Mesendoderm (in vitro differentiated cells): ENCODE data around the gene PPP2CA.
A peak's percentile ranks its signal among the peaks of the same experiment; 100 is the strongest.
"Not testable (repeated sequence)": the region's sequence is repeated elsewhere in the genome, so short reads cannot be mapped to it uniquely, and the experiment has no call there.

ENCODE experiments used
- DNase-seq: peaks from one replicate; pipeline ENCODE4 v3.0.0; 2013
- H2AK5ac ChIP-seq: 2 replicates; pipeline ENCODE4 v1.6.1; 2013; ENCODE audit warnings: low read length, inconsistent platforms
- H2BK120ac ChIP-seq: 2 replicates; pipeline ENCODE4 v1.6.1; 2013; ENCODE audit warnings: low read depth, mild to moderate bottlenecking, low read length, moderate library complexity, mixed read lengths
- H2BK15ac ChIP-seq: replicated peaks from 2 replicates; pipeline ENCODE4 v1.6.1; 2013; ENCODE audit warnings: low read depth, mild to moderate bottlenecking, moderate library complexity
- H2BK5ac ChIP-seq: 2 replicates; pipeline ENCODE4 v1.6.1; 2013; ENCODE audit warnings: low read length, inconsistent platforms
- H3K18ac ChIP-seq: 2 replicates; pipeline ENCODE4 v1.6.1; 2013; ENCODE audit warnings: mild to moderate bottlenecking, low read length, mixed read lengths
- H3K23ac ChIP-seq: one replicate; pipeline ENCODE4 v1.6.1; 2013; ENCODE audit warnings: low read length
- H3K27ac ChIP-seq: 2 replicates; pipeline ENCODE4 v1.5.1; 2013; ENCODE audit warnings: low read depth, mild to moderate bottlenecking, inconsistent platforms, low read length, moderate library complexity
- H3K27me3 ChIP-seq: 2 replicates; pipeline ENCODE4 v1.6.1; 2013; ENCODE audit warnings: low read length, control low read depth, mild to moderate bottlenecking, inconsistent platforms; ENCODE audit not compliant: insufficient read depth, poor library complexity
- H3K36me3 ChIP-seq: 2 replicates; pipeline ENCODE4 v1.6.1; 2013; ENCODE audit warnings: low read length, inconsistent platforms; ENCODE audit not compliant: control insufficient read depth, insufficient read depth
- H3K4ac ChIP-seq: one replicate; pipeline ENCODE4 v1.6.1; 2013; ENCODE audit warnings: low read depth, mild to moderate bottlenecking, low read length, moderate library complexity
- H3K4me1 ChIP-seq: 2 replicates; pipeline ENCODE4 v1.6.1; 2013; ENCODE audit warnings: low read depth, low read length, inconsistent platforms; ENCODE audit not compliant: control insufficient read depth
- H3K4me2 ChIP-seq: 2 replicates; pipeline ENCODE4 v1.6.1; 2013; ENCODE audit warnings: low read length
- H3K4me3 ChIP-seq: 2 replicates; pipeline ENCODE4 v1.5.1; 2013; ENCODE audit warnings: mild to moderate bottlenecking, low read length
- H3K56ac ChIP-seq: one replicate; pipeline ENCODE4 v1.6.1; 2013; ENCODE audit warnings: low read length
- H3K79me1 ChIP-seq: 2 replicates; pipeline ENCODE4 v1.6.1; 2013; ENCODE audit warnings: low read length, inconsistent platforms
- H3K79me2 ChIP-seq: 2 replicates; pipeline ENCODE4 v1.6.1; 2013; ENCODE audit warnings: mild to moderate bottlenecking, low read length; ENCODE audit not compliant: control insufficient read depth, insufficient read depth
- H3K9ac ChIP-seq: 2 replicates; pipeline ENCODE4 v1.6.1; 2013; ENCODE audit warnings: low read length, inconsistent platforms
- H4K5ac ChIP-seq: one replicate; pipeline ENCODE4 v1.6.1; 2013; ENCODE audit warnings: low read length
- H4K8ac ChIP-seq: one replicate; pipeline ENCODE4 v1.6.1; 2013; ENCODE audit warnings: low read depth, mild to moderate bottlenecking, control low read depth, low read length, moderate library complexity
- WGBS: extraction: QIAGEN DNeasy Blood & Tissue Kit; methylation state at CpG from one replicate; pipeline ENCODE4 v1.1.7; 2013; ENCODE audit warnings: low lambda C conversion rate, missing lambda C conversion rate; ENCODE audit not compliant: insufficient coverage; ENCODE audit errors: extremely low coverage; 5-methylcytosine and 5-hydroxymethylcytosine counted together

The PPP2CA gene

DNA sequence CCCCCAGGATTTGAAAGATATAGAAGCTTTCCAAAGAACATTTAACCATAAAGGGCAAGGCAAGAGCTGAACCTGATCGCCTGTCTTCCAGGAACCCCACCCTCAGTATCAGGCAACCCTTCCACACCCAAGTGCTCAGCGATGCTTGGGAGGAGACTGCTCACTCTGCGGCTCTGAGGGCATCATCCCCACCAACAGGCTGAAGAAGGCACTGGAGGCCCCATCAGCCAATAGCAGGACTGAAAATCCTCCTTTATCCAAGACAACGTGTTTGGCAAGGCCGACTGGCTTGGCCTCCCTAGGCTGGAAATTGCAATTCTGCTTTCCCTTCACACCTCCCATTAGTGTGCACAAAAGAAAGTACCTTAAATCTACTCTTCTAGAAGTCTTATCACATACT, 1.4 kb upstream of the PPP2CA start:
- H3K4ac ChIP-seq = no peak overlapping the region
- no peak overlapping the region for H4K5ac ChIP-seq
- peak; percentile 86 for DNase-seq
- peaks cover 4% of the 10 kb centered on the region for H3K79me1 ChIP-seq
- no peak overlapping the region for H4K8ac ChIP-seq
- no peak overlapping the region for H3K56ac ChIP-seq
- no peak overlapping the region for H3K4me3 ChIP-seq
- H3K27ac ChIP-seq = no peak overlapping the region
- no peak overlapping the region for H2AK5ac ChIP-seq
- H3K79me2 ChIP-seq = peaks cover 33% of the 10 kb centered on the region
- WGBS = no CpG with 5 or more reads among the region's 5 CpGs
- H3K18ac ChIP-seq = no peak overlapping the region
- no peaks in the 10 kb centered on the region for H3K36me3 ChIP-seq
- H2BK5ac ChIP-seq = no peak overlapping the region
- H3K9ac ChIP-seq = peak overlapping the region; percentile 76
- H3K27me3 ChIP-seq = no peaks in the 10 kb centered on the region
- peaks cover 4% of the 10 kb centered on the region for H3K4me1 ChIP-seq
- no peak overlapping the region for H2BK15ac ChIP-seq
- no peak overlapping the region for H3K23ac ChIP-seq
- H2BK120ac ChIP-seq = no peak overlapping the region
- H3K4me2 ChIP-seq = peak overlapping the region; percentile 82

DNA sequence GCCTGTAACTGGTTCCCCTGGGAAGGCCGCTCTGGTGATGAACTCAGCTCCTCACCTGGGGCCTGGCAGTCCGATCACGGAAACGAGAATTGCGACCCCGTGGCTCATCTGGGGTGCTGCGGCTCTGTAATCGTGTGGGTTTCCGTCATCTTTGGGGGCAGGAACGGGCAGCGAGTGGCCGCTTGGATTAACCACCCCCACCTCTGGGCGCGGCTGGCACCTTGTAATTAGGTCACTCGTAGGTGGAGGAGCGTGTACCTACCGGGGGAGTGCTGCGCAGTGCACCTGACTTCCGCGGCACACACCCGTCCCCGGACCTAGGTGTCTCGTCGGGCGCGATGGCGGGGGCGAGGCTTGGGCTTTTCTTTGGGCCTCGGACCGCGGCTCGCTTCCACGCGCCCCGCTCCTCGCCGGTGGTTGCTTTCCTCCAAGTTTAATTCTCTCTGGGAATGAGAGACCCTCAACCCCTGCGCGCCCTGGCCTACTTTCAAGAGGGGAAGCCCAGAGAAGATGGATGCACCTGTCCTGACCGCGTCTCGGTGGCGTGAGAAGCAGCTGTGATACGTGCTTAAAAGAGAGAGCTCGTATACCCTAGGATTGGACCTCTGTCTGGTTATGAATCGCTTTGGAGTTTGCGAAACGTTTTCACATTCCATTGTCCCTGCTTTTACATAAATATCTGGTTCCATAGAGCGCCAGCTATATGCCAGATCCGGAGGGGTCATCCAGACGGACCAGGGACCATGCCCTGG, 744 bp upstream of the PPP2CA start:
- Histone ChIP-seq H3K4ac (no peak overlapping the region), H3K23ac (no peak overlapping the region), H3K18ac (peak overlapping the region; percentile 62), H3K4me3 (peak overlapping the region; percentile 64), H4K8ac (no peak overlapping the region), H3K36me3 (no peaks in the 10 kb centered on the region), H2BK5ac (no peak overlapping the region), H3K4me1 (peaks cover 4% of the 10 kb centered on the region), H3K27me3 (no peaks in the 10 kb centered on the region), H4K5ac (no peak overlapping the region), H2AK5ac (no peak overlapping the region), H3K56ac (peak overlapping the region; percentile 97), H3K79me2 (peaks cover 39% of the 10 kb centered on the region), H3K4me2 (peak overlapping the region; percentile 82), H3K79me1 (peaks cover 4% of the 10 kb centered on the region), H2BK15ac (no peak overlapping the region), H3K27ac (peak overlapping the region; percentile 51), H2BK120ac (no peak overlapping the region), H3K9ac (peak overlapping the region; percentile 76)
- DNase-seq = no peak
- WGBS = no CpG with 5 or more reads among the region's 51 CpGs

DNA sequence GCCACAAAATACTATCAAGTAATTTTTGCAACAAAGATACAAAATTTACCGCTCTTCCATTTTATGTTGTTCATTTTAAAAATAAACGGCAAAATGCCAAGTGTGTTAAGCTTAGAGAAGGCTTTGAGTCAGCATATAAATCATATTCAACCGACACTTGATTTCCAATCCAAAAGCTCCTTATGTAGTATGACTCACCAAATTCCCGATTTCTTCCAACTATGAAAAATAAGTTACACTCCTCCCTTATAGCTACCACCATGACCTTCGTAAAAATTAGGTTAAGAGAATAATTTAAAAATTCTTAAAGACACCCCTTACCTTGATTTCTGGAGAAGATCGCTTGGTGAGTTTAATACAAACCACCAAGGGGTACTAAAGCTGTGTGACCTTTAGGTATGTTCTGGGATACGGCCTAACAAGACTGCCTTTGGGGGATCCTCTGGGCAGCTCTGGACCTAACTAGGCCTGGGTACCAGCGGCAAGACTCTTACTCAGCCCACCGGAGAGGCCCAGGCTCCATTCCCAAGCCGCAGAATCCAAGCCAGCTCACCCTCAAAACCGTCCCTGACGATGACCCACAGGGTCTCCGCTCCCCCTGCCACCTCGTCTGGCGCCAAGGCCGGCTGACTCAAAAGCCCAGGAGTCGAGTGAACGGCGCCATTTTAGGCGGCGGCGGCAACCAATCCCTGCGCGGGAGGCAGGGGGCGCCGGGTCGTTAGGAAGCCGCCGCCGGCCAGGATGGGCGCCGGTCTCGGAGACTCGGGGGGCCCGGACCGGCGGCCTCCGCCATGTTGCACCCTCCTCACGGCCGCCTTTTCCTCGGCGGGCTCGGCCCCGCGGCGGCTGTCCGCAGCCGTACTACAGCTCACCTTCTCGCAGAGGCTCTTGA, 739 bp downstream of the PPP2CA start:
- Histone ChIP-seq H3K23ac (peak overlapping the region; percentile 95), H3K36me3 (peaks cover 3% of the 10 kb centered on the region), H2BK120ac (peak overlapping the region; percentile 16), H3K4ac (peak overlapping the region; percentile 97), H3K79me1 (peaks cover 4% of the 10 kb centered on the region), H3K27me3 (no peaks in the 10 kb centered on the region), H3K18ac (peak overlapping the region; percentile 81), H4K5ac (no peak overlapping the region), H3K79me2 (peaks cover 54% of the 10 kb centered on the region), H3K9ac (peak overlapping the region; percentile 99), H3K56ac (peak overlapping the region; percentile 100), H3K27ac (peak overlapping the region; percentile 87), H3K4me2 (peak overlapping the region; percentile 33), H2BK15ac (no peak overlapping the region), H3K4me3 (peak overlapping the region; percentile 97), H3K4me1 (peaks cover 4% of the 10 kb centered on the region), H2BK5ac (peak overlapping the region; percentile 98), H2AK5ac (peak overlapping the region; percentile 60), H4K8ac (peak overlapping the region; percentile 5)
- WGBS = no CpG with 5 or more reads among the region's 49 CpGs
- peak; percentile 89 for DNase-seq

DNA sequence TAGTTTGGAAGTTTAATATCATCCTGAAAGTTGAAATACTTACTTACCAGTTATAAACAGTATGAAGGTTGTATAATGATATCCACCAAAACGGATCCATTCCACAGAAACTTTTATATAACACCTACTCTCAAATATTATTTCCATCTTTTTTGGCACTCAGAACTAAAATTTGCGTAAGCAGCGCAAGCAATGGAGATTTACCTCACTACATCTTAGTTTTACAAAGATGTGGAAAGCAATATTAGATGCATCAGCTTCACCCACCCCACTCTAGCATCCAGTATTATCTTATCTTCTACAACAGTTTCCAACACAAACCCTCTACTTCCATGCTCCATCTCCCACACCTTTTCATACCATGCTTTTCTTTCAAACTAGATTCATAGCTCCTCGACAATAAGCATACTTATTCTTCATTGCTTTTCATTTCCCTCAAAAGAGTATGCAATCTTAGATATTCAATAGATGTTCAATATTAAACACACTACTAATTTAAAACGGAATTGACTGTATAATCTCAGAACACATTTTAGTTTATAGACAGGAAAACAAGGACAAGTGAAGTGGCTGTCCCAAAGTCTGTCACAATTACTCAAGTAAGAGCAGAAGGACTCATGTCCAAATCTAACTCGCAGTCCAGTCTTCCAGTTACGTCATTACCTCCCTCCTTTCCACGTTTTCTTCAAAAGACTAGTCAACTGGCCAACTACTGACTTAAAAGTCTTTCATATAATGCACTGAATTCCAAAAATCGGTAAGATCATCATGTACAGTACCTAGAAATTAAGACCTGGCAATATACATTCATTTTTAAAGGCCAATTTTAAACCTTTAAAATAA, 2.2 kb downstream of the PPP2CA start:
- H3K18ac ChIP-seq = no peak overlapping the region
- peak overlapping the region; percentile 41 for H3K4me2 ChIP-seq
- no peak overlapping the region for H3K23ac ChIP-seq
- no peak overlapping the region for H3K56ac ChIP-seq
- no peak overlapping the region for H3K4ac ChIP-seq
- no peak for DNase-seq
- H3K79me1 ChIP-seq = peaks cover 4% of the 10 kb centered on the region
- no peak overlapping the region for H3K27ac ChIP-seq
- H3K9ac ChIP-seq = peak overlapping the region; percentile 99
- H3K36me3 ChIP-seq = peaks cover 3% of the 10 kb centered on the region
- H4K5ac ChIP-seq = no peak overlapping the region
- H4K8ac ChIP-seq = no peak overlapping the region
- peaks cover 69% of the 10 kb centered on the region for H3K79me2 ChIP-seq
- no peak overlapping the region for H2AK5ac ChIP-seq
- no peak overlapping the region for H2BK15ac ChIP-seq
- H2BK5ac ChIP-seq = no peak overlapping the region
- H3K4me1 ChIP-seq = peaks cover 4% of the 10 kb centered on the region
- no peaks in the 10 kb centered on the region for H3K27me3 ChIP-seq
- H2BK120ac ChIP-seq = no peak overlapping the region
- 100% methylated on average over 1 of the region's 9 CpGs for WGBS
- H3K4me3 ChIP-seq = no peak overlapping the region

DNA sequence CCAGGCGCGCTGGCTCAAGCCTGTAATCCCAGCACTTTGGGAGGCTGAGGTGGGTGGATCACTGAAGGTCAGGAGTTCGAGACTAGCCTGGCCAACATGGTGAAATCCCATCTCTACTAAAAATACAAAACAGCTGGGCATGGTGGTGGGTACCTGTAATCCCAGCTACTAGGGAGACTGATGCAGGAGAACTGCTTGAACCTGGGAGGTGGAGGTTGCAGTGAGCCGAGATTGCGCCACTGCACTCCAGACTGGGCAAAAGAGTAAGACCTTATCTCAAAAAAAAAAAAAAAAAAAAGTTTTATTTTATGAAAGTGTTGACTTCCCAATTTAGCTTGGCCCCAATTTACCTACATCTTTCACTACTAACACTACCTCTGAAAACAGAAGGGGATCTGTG, 4.2 kb downstream of the PPP2CA start:
- WGBS = no CpG with 5 or more reads among the region's 5 CpGs
- H3K27me3 ChIP-seq, H3K79me1 ChIP-seq, H2BK5ac ChIP-seq, H4K5ac ChIP-seq, H3K4me1 ChIP-seq, DNase-seq, H3K56ac ChIP-seq, H2BK15ac ChIP-seq, H3K4me3 ChIP-seq, H2AK5ac ChIP-seq, H3K23ac ChIP-seq, H3K4me2 ChIP-seq, H3K4ac ChIP-seq, H3K9ac ChIP-seq, H3K27ac ChIP-seq, H3K36me3 ChIP-seq, H4K8ac ChIP-seq, H2BK120ac ChIP-seq, H3K18ac ChIP-seq: not testable (repeated sequence)
- H3K79me2 ChIP-seq = peaks cover 85% of the 10 kb centered on the region
